ENCODE measurements around the gene EML5. TPM values are rescaled to one million over a fixed set of nuclear protein-coding genes. Genes with fewer than 3 reads are reported as not detected.

Gene EML5
- total RNA-seq, 1 donor from 2014 or later = 0.24 TPM

DNA sequence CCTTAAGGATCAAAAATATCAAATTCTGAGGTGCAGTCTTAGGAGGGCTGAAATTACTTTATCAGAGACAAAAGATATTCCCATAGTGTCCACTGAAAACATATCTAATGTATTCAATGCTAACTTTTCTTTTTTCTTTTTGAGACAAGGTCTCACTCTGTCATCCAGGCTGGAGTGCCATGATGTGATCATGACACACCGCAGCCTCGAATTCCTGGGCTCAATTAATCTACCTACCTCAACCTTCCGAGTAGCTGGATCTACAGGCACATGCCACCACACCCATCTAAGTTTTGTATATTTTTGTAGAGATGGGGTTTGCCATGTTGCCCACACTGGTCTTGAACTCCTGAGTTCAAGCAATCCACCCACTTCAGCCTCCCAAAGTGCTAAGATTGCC is 161.7 kb downstream of the EML5 start:
- intact Hi-C loops (cut with DNase I) = no loop called here
- DNase-seq (ENCODE audit: low spot score) = no peak

- intact Hi-C loops (cut with DNase I) = no loop called here
- no peak for DNase-seq (ENCODE audit: low spot score)
Measured at GRCh38 chr14:88630565-88630964, 162.2 kb downstream of the EML5 start.

DNA sequence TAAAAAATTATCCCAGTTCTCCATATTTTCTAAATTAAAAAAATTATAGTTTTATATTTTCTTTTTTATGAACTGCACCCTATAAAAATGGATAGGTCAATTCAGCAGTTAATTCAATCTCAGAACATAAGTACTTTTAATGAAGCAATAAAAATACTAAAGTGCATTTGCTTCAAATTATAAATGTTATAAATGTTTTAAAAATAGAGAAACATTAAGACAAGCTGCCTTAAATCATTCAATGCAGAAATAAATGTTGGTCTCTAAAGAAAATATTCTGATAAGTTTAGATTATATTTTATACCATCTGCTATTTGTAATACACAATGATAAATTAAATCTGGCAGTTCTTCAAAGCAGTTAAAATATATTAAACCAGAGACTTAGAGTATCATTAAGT is 164.3 kb downstream of the EML5 start:
- intact Hi-C loops (cut with DNase I) = no loop called here
- DNase-seq (ENCODE audit: low spot score) = no peak

GRCh38 chr14:88628033-88628432 is 164.7 kb downstream of the EML5 start:
- intact Hi-C loops (cut with DNase I) = no loop called here
- no peak for DNase-seq (ENCODE audit: low spot score)

DNA sequence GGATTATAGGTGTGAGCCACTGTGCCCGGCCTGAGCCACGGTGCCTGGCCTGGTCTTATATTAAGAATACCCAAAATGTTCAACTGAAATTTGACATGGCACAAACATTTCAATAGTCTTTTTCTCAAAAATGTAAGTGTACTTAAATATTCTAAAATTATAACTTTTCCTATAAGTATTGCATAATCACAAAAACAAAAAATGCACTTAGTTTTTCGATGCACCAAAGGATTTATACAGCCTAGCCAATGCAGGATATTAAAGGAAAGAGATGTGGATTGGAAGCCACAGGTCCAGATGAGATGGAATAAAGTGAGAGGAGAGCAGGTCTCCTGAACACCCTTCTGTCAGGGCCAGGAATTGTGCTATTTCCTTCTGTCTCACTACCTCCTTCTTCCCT is 167.1 kb downstream of the EML5 start:
- DNase-seq (ENCODE audit: low spot score) = no peak
- intact Hi-C loops (cut with DNase I) = no loop called here

DNA sequence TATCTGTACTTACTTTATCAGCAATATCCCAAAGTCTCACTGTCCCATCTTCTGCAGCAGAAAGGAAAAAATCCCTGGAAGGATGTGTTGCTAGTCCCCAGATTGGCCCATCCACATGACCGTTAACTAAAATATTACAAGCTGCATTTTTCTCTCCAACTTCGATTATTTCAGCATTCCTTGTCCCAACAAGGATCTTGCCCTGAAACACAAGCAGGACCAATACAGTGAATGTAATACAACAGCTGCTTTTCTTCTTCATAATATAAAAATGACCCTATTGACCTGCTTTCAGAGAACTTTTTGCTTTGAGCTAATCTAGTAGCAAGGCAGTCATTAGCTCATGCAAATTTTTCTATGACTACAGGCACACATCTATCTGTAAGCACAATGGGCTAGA is 171.7 kb downstream of the EML5 start:
- intact Hi-C loops (cut with DNase I) = no loop called here

GRCh38 chr14:88618476-88618875 is 174.3 kb downstream of the EML5 start:
- intact Hi-C loops (cut with DNase I) = no loop called here
- no peak for DNase-seq (ENCODE audit: low spot score)

More for the DNA sequence above, 171.7 kb downstream of the EML5 start:
- DNase-seq (ENCODE audit: low spot score) = no peak

DNA sequence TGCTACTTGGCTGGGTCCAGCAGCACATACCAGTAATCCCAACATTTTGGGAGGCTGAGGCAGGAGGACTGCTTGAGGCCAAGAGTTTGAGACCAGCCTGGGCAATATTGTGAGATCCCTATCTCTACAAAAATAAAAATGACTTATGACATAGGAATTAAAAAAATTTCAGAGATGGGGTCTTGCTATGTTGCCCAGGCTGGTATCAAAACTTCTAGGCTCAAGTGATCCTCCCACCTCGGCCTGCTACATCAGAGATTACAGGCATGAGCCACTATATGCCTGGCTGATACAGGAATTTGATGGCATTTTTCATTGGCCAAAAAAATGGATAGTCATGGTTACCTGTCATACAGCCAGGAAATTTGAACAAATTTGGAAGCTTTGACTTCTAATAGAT is 175.3 kb downstream of the EML5 start:
- intact Hi-C loops (cut with DNase I) = no loop called here
- no peak for DNase-seq (ENCODE audit: low spot score)

GRCh38 chr14:88616697-88617096 is 176.1 kb downstream of the EML5 start:
- intact Hi-C loops (cut with DNase I) = no loop called here
- no peak for DNase-seq (ENCODE audit: low spot score)

DNA sequence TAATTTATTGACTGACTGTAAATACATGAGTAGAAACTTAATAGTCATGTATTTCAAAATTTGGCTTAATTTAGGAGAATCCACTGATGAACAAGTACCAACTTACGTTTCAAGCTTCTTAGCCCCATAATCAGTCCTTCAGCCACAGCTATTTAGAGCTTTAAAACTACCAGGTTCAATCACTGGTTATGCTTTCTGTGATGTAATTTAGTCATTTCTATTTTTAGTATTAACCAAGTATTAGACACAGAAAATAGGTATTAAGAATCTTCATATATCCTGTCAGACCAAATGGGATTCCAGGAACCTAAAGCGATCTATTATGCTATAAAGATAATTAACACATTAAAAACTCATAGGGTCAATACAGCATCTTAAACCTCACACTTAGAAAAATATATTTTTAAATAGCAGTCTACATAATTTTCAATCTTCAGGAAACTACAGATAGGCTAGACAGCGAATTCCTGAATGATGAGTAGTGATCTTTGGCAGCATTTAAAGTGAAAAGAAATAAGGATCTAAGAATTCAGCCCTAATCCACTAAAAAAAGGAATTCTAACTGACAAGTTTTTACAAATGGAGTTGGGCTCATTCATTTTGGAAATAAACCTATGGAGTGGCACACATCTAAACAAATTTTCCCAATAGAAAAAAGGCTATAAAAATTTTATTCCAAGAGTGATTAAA is 178.4 kb downstream of the EML5 start:
- intact Hi-C loops (cut with DNase I) = no loop called here
- DNase-seq (ENCODE audit: low spot score) = no peak

DNA sequence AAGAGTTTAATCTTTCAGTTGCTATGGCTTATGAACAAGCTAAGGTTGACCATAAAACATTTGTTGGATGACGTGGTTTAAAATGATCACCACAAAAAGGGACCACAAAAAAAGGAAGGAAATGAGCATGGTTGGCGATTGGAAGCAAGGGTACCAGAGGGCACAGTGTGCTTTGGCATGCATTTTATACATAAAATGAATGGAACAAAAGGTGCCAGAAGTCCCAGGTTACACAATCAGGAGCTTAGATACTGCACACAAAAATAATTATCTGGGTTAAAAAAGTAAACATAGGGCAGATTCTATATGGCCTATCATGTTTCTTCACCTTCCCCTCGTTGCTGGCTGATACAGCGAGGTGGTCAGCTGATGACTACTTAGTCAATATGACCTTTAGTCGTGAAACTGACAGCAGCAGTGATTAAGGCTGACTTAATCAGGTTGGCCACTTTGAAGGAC is 179.2 kb downstream of the EML5 start:
- no peak for DNase-seq (ENCODE audit: low spot score)

GRCh38 chr14:88612981-88613380 is 179.8 kb downstream of the EML5 start:
- DNase-seq (ENCODE audit: low spot score) = no peak
- intact Hi-C loops (cut with DNase I) = no loop called here

More for the DNA sequence above, 179.2 kb downstream of the EML5 start:
- intact Hi-C loops (cut with DNase I) = no loop called here

GRCh38 chr14:88611878-88612277 is 180.9 kb downstream of the EML5 start:
- no peak for DNase-seq (ENCODE audit: low spot score)
- intact Hi-C loops (cut with DNase I) = no loop called here

- no peak for DNase-seq (ENCODE audit: low spot score)
- intact Hi-C loops (cut with DNase I) = no loop called here
Measured at GRCh38 chr14:88607829-88608228, 184.9 kb downstream of the EML5 start.

DNA sequence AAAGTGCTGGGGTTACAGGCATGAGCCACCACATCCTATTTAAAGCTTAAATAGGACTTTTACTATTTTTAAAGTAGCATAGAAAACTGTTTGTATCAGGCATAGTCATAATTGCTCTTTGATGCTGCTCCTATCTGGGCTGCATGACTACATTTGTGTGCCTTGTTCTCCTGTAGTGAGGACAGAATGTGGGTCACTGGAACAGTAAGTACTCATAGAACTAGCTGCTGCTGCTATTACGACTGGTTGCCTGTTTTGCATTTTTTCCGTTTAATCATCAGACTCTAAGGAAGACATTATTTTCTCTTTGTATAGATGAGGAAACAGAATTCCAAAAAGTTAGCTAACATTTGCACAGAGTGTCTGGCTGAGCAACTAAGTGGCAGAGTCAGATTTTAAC is 187.2 kb downstream of the EML5 start:
- DNase-seq (ENCODE audit: low spot score) = no peak
- intact Hi-C loops (cut with DNase I) = no loop called here

DNA sequence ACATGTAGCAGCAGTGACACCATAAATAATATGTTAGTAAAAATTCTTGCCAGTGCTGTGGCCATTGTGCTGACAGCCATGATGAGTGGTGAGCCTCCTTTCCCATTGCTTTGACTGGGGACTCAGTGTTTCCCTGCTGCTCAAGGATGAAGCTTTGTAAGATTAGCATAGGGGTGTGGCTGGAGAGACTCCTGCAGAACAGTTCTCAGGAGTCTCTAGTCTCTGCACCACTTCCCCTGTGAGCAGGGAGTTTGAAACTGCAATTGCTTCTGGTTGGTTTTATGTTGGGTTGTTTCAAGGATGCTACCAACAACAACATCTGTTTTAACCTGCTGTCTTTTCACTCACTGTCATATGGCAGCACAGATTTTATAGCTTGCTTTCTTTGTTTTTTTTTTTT is 188.5 kb downstream of the EML5 start:
- intact Hi-C loops (cut with DNase I) = no loop called here
- no peak for DNase-seq (ENCODE audit: low spot score)

GRCh38 chr14:88599761-88600439 is 192.9 kb downstream of the EML5 start:
- intact Hi-C loops (cut with DNase I) = no loop called here
- DNase-seq (ENCODE audit: low spot score) = no peak

DNA sequence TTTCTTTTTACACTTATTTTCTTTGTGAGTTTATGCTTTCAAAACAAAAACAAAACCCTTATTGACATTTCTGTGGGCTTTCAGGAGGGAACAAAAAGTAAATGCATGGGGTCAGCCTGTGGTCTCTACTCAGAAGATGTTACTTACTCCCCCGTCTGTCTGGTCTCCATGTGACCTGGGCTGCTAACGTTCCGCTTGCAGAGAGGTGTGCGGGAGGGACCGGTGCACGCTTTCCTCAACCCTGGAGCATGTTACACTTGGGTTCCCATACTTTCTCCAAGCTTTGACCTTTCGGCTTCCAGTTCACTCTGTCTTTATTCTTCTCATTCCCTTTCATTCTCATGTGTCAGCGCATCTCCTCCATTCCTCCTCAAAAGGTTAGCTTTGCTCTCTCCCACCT is 193.4 kb downstream of the EML5 start:
- no peak for DNase-seq (ENCODE audit: low spot score)
- intact Hi-C loops (cut with DNase I) = no loop called here

DNA sequence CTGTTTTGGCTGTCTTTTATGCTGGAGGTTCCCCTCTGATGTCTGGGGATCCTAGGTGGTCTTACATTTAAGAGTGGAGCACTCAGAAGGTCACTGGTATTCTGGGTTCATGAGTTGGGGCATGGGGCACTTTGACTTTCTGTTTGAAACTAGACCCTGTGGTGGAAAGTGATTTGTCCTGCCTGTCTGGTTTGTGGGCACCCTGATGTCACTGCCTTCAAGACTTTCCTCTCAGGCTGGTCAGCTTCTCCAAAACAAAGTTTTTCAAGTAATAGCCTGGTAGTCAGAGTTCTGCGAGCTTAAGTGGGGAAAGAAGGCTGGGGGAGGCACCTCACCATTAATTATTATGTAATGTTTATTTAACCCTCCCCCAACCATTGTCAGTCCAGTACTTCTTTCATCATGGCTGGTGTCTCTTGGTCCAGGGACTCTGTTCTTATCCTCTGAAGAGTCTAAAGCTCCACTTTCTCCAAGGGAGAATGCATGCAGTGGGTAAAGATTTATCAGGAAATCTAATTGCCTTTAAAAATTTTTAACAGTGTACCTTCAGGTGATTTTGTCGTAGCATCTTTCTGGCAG is 194.6 kb downstream of the EML5 start:
- DNase-seq (ENCODE audit: low spot score) = no peak
- intact Hi-C loops (cut with DNase I) = no loop called here

DNA sequence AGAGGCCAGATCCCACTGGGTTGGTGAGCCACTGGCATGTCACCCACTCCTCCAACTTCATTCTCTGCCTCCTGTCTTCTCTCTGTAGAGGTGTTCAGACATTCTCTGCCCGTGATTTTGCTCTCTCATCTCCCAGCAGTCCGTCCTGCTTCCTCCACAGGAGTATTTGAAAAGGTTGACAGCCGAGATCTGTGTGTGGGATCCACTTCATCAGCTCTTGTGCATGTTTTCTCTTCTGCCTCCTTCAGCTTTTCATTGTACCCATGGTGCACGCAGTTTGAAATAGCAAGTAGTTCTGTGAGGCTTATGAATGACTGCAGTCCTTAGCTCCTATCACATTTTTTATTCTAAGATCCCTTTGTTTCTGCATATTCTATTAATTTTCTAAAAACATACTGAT is 195.2 kb downstream of the EML5 start:
- no peak for DNase-seq (ENCODE audit: low spot score)
- intact Hi-C loops (cut with DNase I) = no loop called here

DNA sequence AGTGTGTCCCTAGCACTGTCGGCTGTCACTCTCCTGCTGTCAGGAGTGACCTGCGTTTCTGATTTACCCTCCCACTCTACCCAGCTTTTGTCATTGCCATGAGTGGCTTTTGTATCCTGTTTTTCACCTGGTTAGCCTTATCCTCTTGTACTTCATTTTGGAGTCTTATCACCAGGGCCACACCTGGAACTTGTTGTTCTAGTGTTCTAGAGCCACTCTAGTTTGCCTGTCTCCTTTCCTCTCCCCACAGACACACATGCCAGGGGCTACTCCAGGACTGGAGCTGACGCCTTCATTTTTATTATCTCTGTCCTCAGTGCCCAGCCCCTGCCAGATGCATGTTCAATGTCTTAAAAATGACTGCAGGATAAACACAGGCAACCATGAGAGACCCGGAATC is 195.7 kb downstream of the EML5 start:
- intact Hi-C loops (cut with DNase I) = no loop called here
- no peak for DNase-seq (ENCODE audit: low spot score)
